MG63 (cell line): ENCODE data around the gene LYRM9. TPM values are rescaled to one million over a fixed set of nuclear protein-coding genes. Genes with fewer than 3 reads are reported as not detected.
"Not testable (repeated sequence)": the region's sequence is repeated elsewhere in the genome, so short reads cannot be mapped to it uniquely, and the experiment has no call there.

Source experiments
- DNase-seq: peaks from one replicate; pipeline ENCODE4 v3.0.0-alpha.2; 2020
- H3K27me3 ChIP-seq: fragments of 250-450 bp; sonication (Bioruptor Pico); 2 replicates; pipeline ENCODE4 v1.5.1; 2020; ENCODE audit warnings: mild to moderate bottlenecking, moderate library complexity
- H3K36me3 ChIP-seq: fragments of 250-450 bp; sonication (Bioruptor Pico); 2 replicates; pipeline ENCODE4 v1.5.1; 2020; ENCODE audit warnings: mild to moderate bottlenecking, moderate library complexity
- H3K4me3 ChIP-seq: fragments of 250-450 bp; sonication (Bioruptor Pico); 2 replicates; pipeline ENCODE4 v1.5.1; 2020; ENCODE audit warnings: mild to moderate bottlenecking, moderate library complexity
- H3K9me3 ChIP-seq: fragments of 250-450 bp; sonication (Bioruptor Pico); 2 replicates; pipeline ENCODE4 v1.5.1; 2020; ENCODE audit warnings: mild to moderate bottlenecking, moderate library complexity
- total RNA-seq: library from RNA; depleted of rRNA; stranded (reverse); fragments of >200 nt; shearing (Covaris generic); gene quantifications from 2 replicates; pipeline ENCODE4 v1.2.3, GENCODE V29; 2014; ENCODE audit warnings: low replicate concordance

Gene LYRM9
- total RNA-seq, 1 experiment from 2014 or later: 7.2 TPM

GRCh38 chr17:27860971-27861664 lies 32.0 kb downstream of the LYRM9 start:
- Histone ChIP-seq H3K27me3 (peaks cover 21% of the 10 kb centered on the region), H3K4me3 (no peak overlapping the region), H3K36me3 (no peaks in the 10 kb centered on the region), H3K9me3 (no peaks in the 10 kb centered on the region)
- DNase-seq: no peak

GRCh38 chr17:27858621-27859305 lies 34.4 kb downstream of the LYRM9 start:
- no peaks in the 10 kb centered on the region for H3K9me3 ChIP-seq
- DNase-seq: no peak
- peaks cover 14% of the 10 kb centered on the region for H3K27me3 ChIP-seq
- no peak overlapping the region for H3K4me3 ChIP-seq
- no peaks in the 10 kb centered on the region for H3K36me3 ChIP-seq

GRCh38 chr17:27856676-27857432 lies 36.3 kb downstream of the LYRM9 start:
- Histone ChIP-seq H3K9me3 (no peaks in the 10 kb centered on the region), H3K27me3 (peaks cover 23% of the 10 kb centered on the region), H3K36me3 (no peaks in the 10 kb centered on the region), H3K4me3 (no peak overlapping the region)
- no peak for DNase-seq

GRCh38 chr17:27855454-27855853 lies 37.7 kb downstream of the LYRM9 start:
- Histone ChIP-seq H3K36me3 (no peaks in the 10 kb centered on the region), H3K27me3 (peaks cover 17% of the 10 kb centered on the region), H3K4me3 (no peak overlapping the region), H3K9me3 (no peaks in the 10 kb centered on the region)
- DNase-seq: no peak

- Histone ChIP-seq H3K27me3 (peaks cover 9% of the 10 kb centered on the region), H3K4me3 (no peak overlapping the region), H3K36me3 (no peaks in the 10 kb centered on the region), H3K9me3 (no peaks in the 10 kb centered on the region)
- DNase-seq: no peak
Measured at GRCh38 chr17:27854163-27854562, 39.0 kb downstream of the LYRM9 start.

GRCh38 chr17:27853091-27853490 lies 40.1 kb downstream of the LYRM9 start:
- Histone ChIP-seq H3K9me3 (no peaks in the 10 kb centered on the region), H3K27me3 (peaks cover 18% of the 10 kb centered on the region), H3K36me3 (no peaks in the 10 kb centered on the region), H3K4me3 (no peak overlapping the region)
- DNase-seq: no peak

GRCh38 chr17:27849474-27850185 lies 43.5 kb downstream of the LYRM9 start:
- no peak for DNase-seq
- no peak overlapping the region for H3K4me3 ChIP-seq

GRCh38 chr17:27848931-27849330 lies 44.2 kb downstream of the LYRM9 start:
- peaks cover 19% of the 10 kb centered on the region for H3K27me3 ChIP-seq
- peaks cover 6% of the 10 kb centered on the region; the same call in 1 of the 2 replicates for H3K9me3 ChIP-seq
- DNase-seq: no peak
- no peaks in the 10 kb centered on the region for H3K36me3 ChIP-seq
- H3K4me3 ChIP-seq: no peak overlapping the region

More at GRCh38 chr17:27849474-27850185, 43.5 kb downstream of the LYRM9 start:
- Histone ChIP-seq H3K36me3 (no peaks in the 10 kb centered on the region), H3K9me3 (peaks cover 6% of the 10 kb centered on the region; the same call in 1 of the 2 replicates), H3K27me3 (peaks cover 19% of the 10 kb centered on the region)

GRCh38 chr17:27846808-27847307 lies 46.3 kb downstream of the LYRM9 start:
- not testable (repeated sequence) for H3K36me3 ChIP-seq, DNase-seq, H3K4me3 ChIP-seq, H3K27me3 ChIP-seq, H3K9me3 ChIP-seq

- DNase-seq: no peak
- no peak overlapping the region for H3K4me3 ChIP-seq
- H3K9me3 ChIP-seq: peaks cover 6% of the 10 kb centered on the region; the same call in 1 of the 2 replicates
- H3K36me3 ChIP-seq: no peaks in the 10 kb centered on the region
- peaks cover 10% of the 10 kb centered on the region; the same call in 1 of the 2 replicates for H3K27me3 ChIP-seq
Measured at GRCh38 chr17:27846042-27846655, 47.0 kb downstream of the LYRM9 start.

- no peak overlapping the region for H3K4me3 ChIP-seq
- no peak for DNase-seq
- peaks cover 10% of the 10 kb centered on the region; the same call in 1 of the 2 replicates for H3K27me3 ChIP-seq
- peaks cover 6% of the 10 kb centered on the region; the same call in 1 of the 2 replicates for H3K9me3 ChIP-seq
- no peaks in the 10 kb centered on the region for H3K36me3 ChIP-seq
Measured at GRCh38 chr17:27845264-27846041, 47.7 kb downstream of the LYRM9 start.

GRCh38 chr17:27840688-27841087 lies 52.5 kb downstream of the LYRM9 start:
- DNase-seq: no peak
- H3K9me3 ChIP-seq: no peaks in the 10 kb centered on the region
- no peaks in the 10 kb centered on the region; the same call in 1 of the 2 replicates for H3K27me3 ChIP-seq
- H3K4me3 ChIP-seq: no peak overlapping the region
- no peaks in the 10 kb centered on the region for H3K36me3 ChIP-seq

GRCh38 chr17:27840406-27840678 lies 52.8 kb downstream of the LYRM9 start:
- H3K36me3 ChIP-seq, DNase-seq, H3K4me3 ChIP-seq, H3K27me3 ChIP-seq, H3K9me3 ChIP-seq: not testable (repeated sequence)

GRCh38 chr17:27839571-27840405 lies 53.4 kb downstream of the LYRM9 start:
- H3K27me3 ChIP-seq, H3K36me3 ChIP-seq, H3K4me3 ChIP-seq, H3K9me3 ChIP-seq, DNase-seq: not testable (repeated sequence)

GRCh38 chr17:27838607-27839006 lies 54.6 kb downstream of the LYRM9 start:
- H3K36me3 ChIP-seq, DNase-seq, H3K4me3 ChIP-seq, H3K27me3 ChIP-seq, H3K9me3 ChIP-seq: not testable (repeated sequence)
